ENCODE measurements around the gene GPR65. TPM values are rescaled to one million over a fixed set of nuclear protein-coding genes. Genes with fewer than 3 reads are reported as not detected.

The GPR65 gene
- polyA plus RNA-seq, 1 of the 3 experiments (the other 2 are of a cell fraction) = under 0.01 TPM

- TF ChIP-seq CTCF (IDR thresholded peaks at IDR 0.05) (no peak), GATA2 (CRISPR knock-in tag; IDR thresholded peaks at IDR 0.05) (no peak), GABPA (IDR thresholded peaks at IDR 0.05; ENCODE audit: low read depth) (no peak)
These were observed 45.0 kb downstream of the GPR65 start (continued) for GRCh38 chr14:88049936-88050335.

DNA sequence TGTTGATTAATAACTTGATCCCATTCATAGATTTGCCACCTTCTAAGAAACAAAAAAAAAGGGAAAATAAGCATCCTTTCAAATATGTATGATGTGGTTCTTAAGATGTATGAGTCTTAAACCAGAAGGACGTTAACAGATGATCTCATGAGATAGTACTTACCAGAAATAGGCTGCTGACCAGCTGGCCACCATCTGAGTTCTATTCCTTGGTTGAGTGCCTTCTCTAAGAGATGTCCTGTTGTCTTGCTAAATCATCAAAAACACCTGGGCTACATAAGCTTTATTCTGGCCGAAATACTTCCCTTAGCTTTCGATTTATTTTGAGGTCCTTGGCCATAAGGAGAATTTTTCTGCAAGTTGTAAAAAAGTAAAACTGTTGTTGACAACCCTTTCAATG lies 55.6 kb downstream of the GPR65 start:
- Histone ChIP-seq H3K9ac (no peak overlapping the region), H3K27me3 (ENCODE audit: insufficient read depth) (no peaks in the 10 kb centered on the region), H2AFZ (ENCODE audit: low read depth) (no peak overlapping the region), H3K4me2 (no peak overlapping the region), H3K79me2 (ENCODE audit: insufficient read depth) (no peaks in the 10 kb centered on the region), H3F3A (replicated peaks; ENCODE audit: insufficient read depth) (no peaks in the 10 kb centered on the region), H3K27ac (ENCODE audit: low read depth in 2 of 2, low read length in 1 of 2) (no peak overlapping the region), H3K36me3 (replicated peaks in 1 of 2; ENCODE audit: control insufficient read depth in 1 of 2, insufficient read depth in 2 of 2, low read length in 1 of 2) (no peaks in the 10 kb centered on the region), H3K9me3 (no peaks in the 10 kb centered on the region), H3K4me3 (ENCODE audit: low read depth in 2 of 2, low read length in 1 of 2) (no peak overlapping the region), H3K9me2 (no peaks in the 10 kb centered on the region), H4K20me1 (ENCODE audit: insufficient read depth) (no peaks in the 10 kb centered on the region), H3K4me1 (ENCODE audit: control insufficient read depth in 1 of 2, insufficient read depth in 2 of 2, low read depth in 1 of 2, low read length in 1 of 2) (no peaks in the 10 kb centered on the region)
- WGBS (ENCODE audit: low lambda C conversion rate) = 12% methylated on average over 3 of the region's 3 CpGs
- CTCF ChIA-PET = no interaction called here
- DNase-seq = no peak
- POLR2A ChIA-PET = no interaction called here
- TF ChIP-seq NFIC (IDR thresholded peaks at IDR 0.05; ENCODE audit: borderline replicate concordance) (no peak), FOXM1 (IDR thresholded peaks at IDR 0.05; ENCODE audit: low read depth) (no peak), NRF1 (IDR thresholded peaks at IDR 0.05; ENCODE audit: low read depth, low read length) (no peak), RAD21 (IDR thresholded peaks at IDR 0.05; ENCODE audit: low read length) (no peak), MEF2A (IDR thresholded peaks at IDR 0.05; ENCODE audit: borderline replicate concordance, low read depth) (no peak), GABPA (IDR thresholded peaks at IDR 0.05; ENCODE audit: low read depth) (no peak), CTCF (IDR thresholded peaks at IDR 0.05) (no peak), TEAD4 (IDR thresholded peaks at IDR 0.05; ENCODE audit: borderline replicate concordance, insufficient read depth) (no peak), FOXJ3 (CRISPR knock-in tag; IDR thresholded peaks at IDR 0.05) (no peak), JUND (IDR thresholded peaks at IDR 0.05) (no peak), SIN3A (IDR thresholded peaks at IDR 0.05; ENCODE audit: borderline replicate concordance, low read depth, low read length) (no peak), GATA2 (CRISPR knock-in tag; IDR thresholded peaks at IDR 0.05) (no peak), TAF1 (IDR thresholded peaks at IDR 0.05; ENCODE audit: borderline replicate concordance, low read depth, low read length) (no peak), POLR2AphosphoS5 (IDR thresholded peaks at IDR 0.05; ENCODE audit: low read depth, low read length) (no peak), RFX5 (IDR thresholded peaks at IDR 0.05; ENCODE audit: low read length) (no peak), YY1 (IDR thresholded peaks at IDR 0.05; ENCODE audit: low read depth) (no peak), RCOR1 (IDR thresholded peaks at IDR 0.05; ENCODE audit: low read length) (no peak)
- TF ChIP-seq, protein P1, sequence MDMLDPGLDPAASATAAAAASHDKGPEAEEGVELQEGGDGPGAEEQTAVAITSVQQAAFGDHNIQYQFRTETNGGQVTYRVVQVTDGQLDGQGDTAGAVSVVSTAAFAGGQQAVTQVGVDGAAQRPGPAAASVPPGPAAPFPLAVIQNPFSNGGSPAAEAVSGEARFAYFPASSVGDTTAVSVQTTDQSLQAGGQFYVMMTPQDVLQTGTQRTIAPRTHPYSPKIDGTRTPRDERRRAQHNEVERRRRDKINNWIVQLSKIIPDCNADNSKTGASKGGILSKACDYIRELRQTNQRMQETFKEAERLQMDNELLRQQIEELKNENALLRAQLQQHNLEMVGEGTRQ (IDR thresholded peaks at IDR 0.05; ENCODE audit: borderline replicate concordance, low read depth, low read length) = no peak
- TF ChIP-seq, protein P2, sequence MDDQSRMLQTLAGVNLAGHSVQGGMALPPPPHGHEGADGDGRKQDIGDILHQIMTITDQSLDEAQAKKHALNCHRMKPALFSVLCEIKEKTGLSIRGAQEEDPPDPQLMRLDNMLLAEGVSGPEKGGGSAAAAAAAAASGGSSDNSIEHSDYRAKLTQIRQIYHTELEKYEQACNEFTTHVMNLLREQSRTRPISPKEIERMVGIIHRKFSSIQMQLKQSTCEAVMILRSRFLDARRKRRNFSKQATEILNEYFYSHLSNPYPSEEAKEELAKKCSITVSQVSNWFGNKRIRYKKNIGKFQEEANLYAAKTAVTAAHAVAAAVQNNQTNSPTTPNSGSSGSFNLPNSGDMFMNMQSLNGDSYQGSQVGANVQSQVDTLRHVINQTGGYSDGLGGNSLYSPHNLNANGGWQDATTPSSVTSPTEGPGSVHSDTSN (IDR thresholded peaks at IDR 0.05) = no peak
- TF ChIP-seq, protein P3, sequence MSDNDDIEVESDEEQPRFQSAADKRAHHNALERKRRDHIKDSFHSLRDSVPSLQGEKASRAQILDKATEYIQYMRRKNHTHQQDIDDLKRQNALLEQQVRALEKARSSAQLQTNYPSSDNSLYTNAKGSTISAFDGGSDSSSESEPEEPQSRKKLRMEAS (IDR thresholded peaks at IDR 0.05; ENCODE audit: low read depth) = no peak
